A673 (cell line): ENCODE results near the gene FBXL4. TPM values are rescaled to one million over a fixed set of nuclear protein-coding genes. Genes with fewer than 3 reads are reported as not detected.
A peak's percentile ranks its signal among the peaks of the same experiment; 100 is the strongest.

Source experiments
- BruUV-seq: library from RNA; stranded (reverse); fragments of 400-500 nt; replicated peaks from 2 replicates; lab custom pipeline; 2021; lab: Mats Ljungman, UMichigan
- CTCF ChIA-PET: fragments of 300-600 bp; sonication (Branson Sonifier 250); formaldehyde crosslinking; loops from one replicate; lab custom pipeline; 2022; ENCODE audit warnings: antibody characterized with exemption; lab: Charles Lee
- POLR2A ChIA-PET: fragments of 300-600 bp; sonication (Branson Sonifier 250); formaldehyde crosslinking; loops from one replicate; lab custom pipeline; 2022; ENCODE audit warnings: antibody characterized with exemption; ENCODE audit not compliant: low non-redundant PET; lab: Charles Lee
- DNase-seq: peaks from one replicate; pipeline ENCODE4 v3.0.0-alpha.2; 2015; ENCODE audit warnings: low spot score
- H3K27ac ChIP-seq: fragments of 200-600 bp; sonication (generic); 2 replicates; pipeline ENCODE4 v1.5.1; 2016; ENCODE audit warnings: mixed run types, low read depth, mild to moderate bottlenecking, mixed read lengths, antibody characterized with exemption, low read length; ENCODE audit not compliant: poor library complexity, severe bottlenecking
- H3K27me3 ChIP-seq: fragments of 200-600 bp; sonication (generic); replicated peaks from 2 replicates; pipeline ENCODE4 v1.6.1; 2017; ENCODE audit warnings: mixed run types, low read depth, mild to moderate bottlenecking, mixed read lengths, antibody characterized with exemption, low read length; ENCODE audit not compliant: insufficient read depth, poor library complexity
- H3K36me3 ChIP-seq: fragments of 200-600 bp; sonication (generic); 2 replicates; pipeline ENCODE4 v1.6.1; 2016; ENCODE audit warnings: mixed run types, mild to moderate bottlenecking, mixed read lengths, antibody characterized with exemption, low read length; ENCODE audit not compliant: insufficient read depth, poor library complexity, severe bottlenecking
- H3K4me1 ChIP-seq: fragments of 200-600 bp; sonication (generic); 2 replicates; pipeline ENCODE4 v1.6.1; 2017; ENCODE audit warnings: mixed run types, mild to moderate bottlenecking, mixed read lengths, antibody characterized with exemption, low read length; ENCODE audit not compliant: insufficient read depth, poor library complexity, severe bottlenecking
- H3K4me3 ChIP-seq: fragments of 200-600 bp; sonication (generic); 2 replicates; pipeline ENCODE4 v1.5.1; 2016; ENCODE audit warnings: low read depth, mixed run types, mild to moderate bottlenecking, mixed read lengths, low read length; ENCODE audit not compliant: poor library complexity, severe bottlenecking
- H3K9me3 ChIP-seq: fragments of 200-600 bp; sonication (generic); 2 replicates; pipeline ENCODE4 v1.6.1; 2016; ENCODE audit warnings: mixed run types, low read depth, mild to moderate bottlenecking, mixed read lengths, antibody characterized with exemption, low read length; ENCODE audit not compliant: poor library complexity, severe bottlenecking
- EZH2 ChIP-seq: fragments of 200-600 bp; sonication (generic); IDR thresholded peaks from 2 replicates; pipeline ENCODE4 v1.6.1; 2017; ENCODE audit warnings: borderline replicate concordance, low read depth, mild to moderate bottlenecking, mixed read lengths, antibody characterized with exemption, low read length; ENCODE audit not compliant: poor library complexity, severe bottlenecking
- intact Hi-C: fragments of 100-400 bp; cut with micrococcal nuclease; formaldehyde crosslinking; loops from one replicate; pipeline ENCODE4 v1.10.0; 2022; ENCODE audit not compliant: unreplicated experiment
- total RNA-seq: library from RNA; stranded (reverse); gene quantifications from 2 replicates; pipeline ENCODE4 v1.2.3, GENCODE V29; 2021
- TF ChIP-seq, protein P1 (sequence below): fragments of 300-800, 200-600 bp; sonication (generic); conservative IDR thresholded peaks from 2 replicates; pipeline ENCODE4 v1.5.1; 2017; ENCODE audit warnings: low read depth, mild to moderate bottlenecking, antibody characterized with exemption, low read length, moderate library complexity, mixed read lengths

Gene FBXL4
- total RNA-seq, 1 experiment from 2014 or later, result 13.2 TPM

DNA sequence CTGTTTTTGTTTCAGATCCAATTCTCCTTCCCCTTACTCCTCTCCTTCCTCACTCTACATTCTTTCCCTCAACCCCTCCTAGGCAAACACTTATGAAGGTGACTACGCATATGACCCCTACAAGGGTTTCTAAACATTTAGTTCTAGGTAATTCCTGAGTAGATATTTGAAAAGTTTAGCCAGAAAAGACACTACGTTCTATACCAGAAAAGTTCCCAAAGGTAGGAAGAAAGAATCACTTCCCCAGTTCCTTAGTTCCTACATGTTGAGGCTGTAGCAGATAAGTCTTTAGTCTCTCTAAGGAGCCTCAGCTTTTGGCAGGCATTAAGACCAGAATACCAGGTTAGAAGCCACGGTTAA, 101.7 kb downstream of the FBXL4 start:
- Histone ChIP-seq H3K4me3 (peak overlapping the region; percentile 60), H3K36me3 (no peaks in the 10 kb centered on the region), H3K27me3 (no peaks in the 10 kb centered on the region), H3K9me3 (no peaks in the 10 kb centered on the region), H3K4me1 (peaks cover 22% of the 10 kb centered on the region), H3K27ac (peak overlapping the region; percentile 20)
- DNase-seq, result no peak
- POLR2A ChIA-PET, result no interaction called here
- CTCF ChIA-PET, result no interaction called here
- TF ChIP-seq, protein P1, sequence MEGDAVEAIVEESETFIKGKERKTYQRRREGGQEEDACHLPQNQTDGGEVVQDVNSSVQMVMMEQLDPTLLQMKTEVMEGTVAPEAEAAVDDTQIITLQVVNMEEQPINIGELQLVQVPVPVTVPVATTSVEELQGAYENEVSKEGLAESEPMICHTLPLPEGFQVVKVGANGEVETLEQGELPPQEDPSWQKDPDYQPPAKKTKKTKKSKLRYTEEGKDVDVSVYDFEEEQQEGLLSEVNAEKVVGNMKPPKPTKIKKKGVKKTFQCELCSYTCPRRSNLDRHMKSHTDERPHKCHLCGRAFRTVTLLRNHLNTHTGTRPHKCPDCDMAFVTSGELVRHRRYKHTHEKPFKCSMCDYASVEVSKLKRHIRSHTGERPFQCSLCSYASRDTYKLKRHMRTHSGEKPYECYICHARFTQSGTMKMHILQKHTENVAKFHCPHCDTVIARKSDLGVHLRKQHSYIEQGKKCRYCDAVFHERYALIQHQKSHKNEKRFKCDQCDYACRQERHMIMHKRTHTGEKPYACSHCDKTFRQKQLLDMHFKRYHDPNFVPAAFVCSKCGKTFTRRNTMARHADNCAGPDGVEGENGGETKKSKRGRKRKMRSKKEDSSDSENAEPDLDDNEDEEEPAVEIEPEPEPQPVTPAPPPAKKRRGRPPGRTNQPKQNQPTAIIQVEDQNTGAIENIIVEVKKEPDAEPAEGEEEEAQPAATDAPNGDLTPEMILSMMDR, result no peak
- TF ChIP-seq EZH2, result no peak
- intact Hi-C loops, result loop anchor here (5.0 to 10.0 kb wide), 4 partner anchors 271 to 1344 kb away; no protein-coding TSS in a partner anchor
- BruUV-seq, result TSS peak; percentile 12

DNA sequence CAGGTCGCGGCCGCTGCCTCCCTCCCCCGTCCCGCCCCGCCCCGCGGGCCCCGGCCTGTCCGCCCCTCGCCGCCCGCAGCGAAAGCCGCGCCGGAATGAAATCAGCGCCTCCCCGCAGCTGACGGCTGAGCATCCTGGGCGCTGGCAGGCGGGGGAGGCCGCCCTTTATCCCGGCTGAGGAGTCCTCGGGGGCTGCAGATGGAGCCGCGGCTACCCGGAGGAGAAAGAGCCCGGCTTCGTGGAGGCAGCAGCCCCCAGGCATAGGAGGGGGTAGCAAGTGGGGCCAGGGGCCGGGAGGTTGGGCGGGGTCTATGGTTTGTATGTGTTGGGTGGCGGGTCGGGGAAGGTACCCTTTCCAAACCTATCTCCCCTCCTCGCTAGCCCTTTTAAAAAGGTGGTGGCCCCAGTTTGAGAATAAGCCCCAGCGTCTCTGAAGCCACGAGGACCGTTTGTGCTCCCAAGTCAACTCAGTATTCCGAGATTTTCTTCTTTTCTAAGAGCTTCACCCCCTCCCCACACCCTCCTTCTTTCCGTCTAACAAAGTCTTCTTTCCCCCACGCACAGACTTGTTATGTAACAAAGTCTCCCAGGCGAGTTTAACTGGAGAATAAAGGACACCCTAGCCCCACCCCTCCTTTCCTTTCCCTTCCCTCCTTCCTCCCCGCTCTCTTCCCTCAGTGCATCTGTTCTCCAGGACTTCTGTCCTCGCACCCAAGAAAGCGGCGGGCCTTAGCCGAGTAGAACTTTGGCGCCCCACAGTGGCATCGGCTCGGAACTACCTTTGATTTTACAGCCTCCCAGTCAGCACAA, 102.3 kb downstream of the FBXL4 start:
- Histone ChIP-seq H3K4me3 (peak overlapping the region; percentile 60), H3K27me3 (no peaks in the 10 kb centered on the region), H3K27ac (peak overlapping the region; percentile 45), H3K9me3 (no peaks in the 10 kb centered on the region), H3K36me3 (no peaks in the 10 kb centered on the region), H3K4me1 (peaks cover 26% of the 10 kb centered on the region)
- intact Hi-C loops, result loop anchor here (1.0 to 10.0 kb wide), 8 partner anchors 272 to 1775 kb away; no protein-coding TSS in a partner anchor
- peak; percentile 96 for DNase-seq
- ChIA-PET POLR2A (no interaction called here), CTCF (interaction anchor here (0.6 kb wide), 2 partner anchors 660 to 1376 kb away, joined by 3 read pairs; no protein-coding TSS in a partner anchor)
- no peak for TF ChIP-seq EZH2
- TF ChIP-seq, protein P1, result peak; percentile 97
- BruUV-seq, result TSS peak; percentile 92

DNA sequence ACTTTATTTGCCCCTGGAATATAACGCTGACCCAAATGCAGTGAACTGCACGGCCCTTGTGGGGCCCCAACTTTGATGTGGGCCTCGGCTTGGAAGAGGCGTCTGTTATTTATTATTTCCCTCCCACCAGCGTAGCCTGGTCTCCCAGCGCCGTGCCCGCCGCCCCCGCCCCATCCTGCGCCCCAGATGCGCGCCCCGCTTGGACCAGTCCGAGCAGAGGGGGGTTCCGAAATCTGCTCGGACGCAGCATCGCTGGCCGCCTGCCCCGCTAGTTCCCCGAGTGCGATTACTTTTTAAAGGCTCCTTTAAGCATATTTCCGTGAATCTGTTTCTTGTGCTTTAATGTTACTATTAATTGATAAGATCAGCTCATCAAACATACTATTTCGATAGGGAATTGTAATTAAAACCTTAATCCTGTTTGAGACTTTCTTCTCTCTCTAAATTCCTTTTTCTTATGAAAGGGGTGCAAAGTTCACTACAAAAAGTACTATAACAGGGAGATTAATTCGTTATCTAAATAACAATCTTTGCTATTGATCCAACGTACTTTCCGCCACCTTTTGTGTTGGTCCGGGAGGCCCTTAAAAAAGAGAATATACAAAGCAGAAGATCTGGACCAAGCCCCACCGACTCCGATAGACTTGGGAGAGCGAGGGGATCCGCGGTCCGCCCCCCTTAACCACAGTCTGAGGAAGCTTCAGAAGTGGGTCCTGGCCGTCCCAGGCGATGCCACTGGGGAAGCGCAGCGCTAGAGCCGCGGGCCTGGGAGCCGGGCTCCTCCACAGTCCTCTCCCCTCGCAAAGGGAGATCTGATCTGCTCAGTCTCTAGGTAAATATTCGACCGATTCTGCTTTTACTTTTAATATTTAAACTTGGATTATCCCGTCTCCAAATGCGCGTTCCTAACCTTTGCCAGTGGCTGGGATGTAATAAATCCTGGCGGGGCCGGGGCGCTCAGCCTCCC, 103.2 kb downstream of the FBXL4 start:
- H3K27ac ChIP-seq, result peak overlapping the region; percentile 45
- ChIA-PET POLR2A (no interaction called here), CTCF (interaction anchor here (0.6 kb wide), 1 partner anchor 659 kb away, joined by 3 read pairs; no protein-coding TSS in a partner anchor)
- H3K9me3 ChIP-seq, result no peaks in the 10 kb centered on the region
- TF ChIP-seq EZH2, result no peak
- TF ChIP-seq, protein P1, result no peak
- H3K36me3 ChIP-seq, result peaks cover 1% of the 10 kb centered on the region
- no peaks in the 10 kb centered on the region for H3K27me3 ChIP-seq
- intact Hi-C loops, result loop anchor here (1.0 to 10.0 kb wide), 8 partner anchors 273 to 1774 kb away; no protein-coding TSS in a partner anchor
- peak; percentile 58 for DNase-seq
- peak overlapping the region; percentile 60 for H3K4me3 ChIP-seq
- no TSS peak for BruUV-seq
- H3K4me1 ChIP-seq, result peaks cover 30% of the 10 kb centered on the region
